Measurements from ENCODE around the gene ASCL2. TPM values are rescaled to one million over a fixed set of nuclear protein-coding genes. Genes with fewer than 3 reads are reported as not detected.

The ASCL2 gene
- total RNA-seq, 2 experiments from 2014 or later: 0.31 to 0.40 TPM

DNA sequence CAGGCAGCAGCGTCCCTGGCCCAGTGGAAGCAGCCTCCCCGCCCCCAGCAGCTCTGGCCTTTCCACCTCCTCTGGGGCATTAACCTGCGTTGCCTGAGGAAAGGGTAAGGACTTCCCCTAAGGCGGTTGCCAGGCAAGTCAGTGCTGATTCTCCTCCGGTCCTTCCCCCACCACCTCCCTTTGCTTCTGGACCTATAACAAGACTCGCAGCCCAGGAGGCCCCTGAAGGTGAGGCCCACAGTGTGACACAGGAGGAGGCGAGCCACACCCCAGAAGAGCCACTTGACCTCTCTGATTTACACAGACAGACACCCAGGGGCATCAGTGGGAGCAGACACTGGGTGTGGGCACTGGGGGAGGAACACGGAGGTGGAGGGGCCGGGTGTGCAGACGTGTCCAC is 35.4 kb downstream of the ASCL2 start:
- H3K36me3 Mint-ChIP-seq (ENCODE audit: low read depth): peaks cover 2% of the 10 kb centered on the region
- no peaks in the 10 kb centered on the region for H3K4me1 Mint-ChIP-seq
- no peak overlapping the region for H3K27ac Mint-ChIP-seq
- H3K9me3 Mint-ChIP-seq: peaks cover 11% of the 10 kb centered on the region
- H3K27me3 Mint-ChIP-seq: peaks cover 28% of the 10 kb centered on the region
- no peak for DNase-seq
- CTCF ChIA-PET: interaction anchor here (0.6 kb wide), 1 partner anchor 410 kb away, joined by 3 read pairs; no protein-coding TSS in a partner anchor
- no peak overlapping the region for H3K4me3 Mint-ChIP-seq
- POLR2A ChIA-PET: no interaction called here

DNA sequence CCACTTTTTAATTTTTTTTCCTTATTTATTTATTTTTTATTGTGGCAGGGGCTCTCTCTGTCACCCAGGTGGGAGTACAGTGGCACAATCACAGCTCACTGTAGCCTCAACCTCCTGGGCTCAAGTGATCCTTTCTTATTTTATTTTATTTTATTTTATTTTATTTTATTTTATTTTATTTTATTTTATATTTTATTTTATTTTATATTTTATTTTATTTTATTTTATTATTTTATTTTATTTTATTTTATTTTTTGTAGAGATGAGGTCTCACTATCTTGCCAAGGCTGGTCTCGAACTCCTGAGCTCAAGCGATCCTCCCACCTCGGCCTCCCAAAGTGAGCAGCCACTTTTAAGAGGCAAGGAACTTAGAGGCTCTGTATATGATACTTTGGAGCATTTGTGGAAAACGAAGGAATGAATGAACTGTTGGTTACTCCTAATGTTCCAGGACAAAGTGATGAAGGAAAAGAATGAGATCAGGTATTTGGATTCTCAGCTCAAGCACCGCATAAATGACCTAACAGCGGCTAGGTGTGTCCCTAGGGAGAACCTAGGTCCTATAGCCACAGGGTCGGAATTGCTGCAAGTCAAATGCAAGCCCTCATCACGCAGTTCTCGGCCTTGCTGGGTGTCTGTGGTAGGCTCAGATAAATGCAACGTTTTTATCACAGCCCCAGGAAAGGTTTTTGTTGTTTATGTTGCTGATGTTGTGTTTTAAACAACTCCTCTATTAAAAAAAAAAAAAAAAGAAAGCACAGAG is 36.5 kb downstream of the ASCL2 start:
- no peak for DNase-seq
- ChIA-PET POLR2A (no interaction called here), CTCF (interaction anchor here (0.8 kb wide), 1 partner anchor 187 kb away, joined by 3 read pairs; no protein-coding TSS in a partner anchor)
- no peaks in the 10 kb centered on the region for H3K4me1 Mint-ChIP-seq
- H3K9me3 Mint-ChIP-seq: peaks cover 15% of the 10 kb centered on the region
- H3K27ac Mint-ChIP-seq: no peak overlapping the region
- H3K27me3 Mint-ChIP-seq: peaks cover 33% of the 10 kb centered on the region
- peaks cover 2% of the 10 kb centered on the region for H3K36me3 Mint-ChIP-seq (ENCODE audit: low read depth)
- H3K4me3 Mint-ChIP-seq: no peak overlapping the region

DNA sequence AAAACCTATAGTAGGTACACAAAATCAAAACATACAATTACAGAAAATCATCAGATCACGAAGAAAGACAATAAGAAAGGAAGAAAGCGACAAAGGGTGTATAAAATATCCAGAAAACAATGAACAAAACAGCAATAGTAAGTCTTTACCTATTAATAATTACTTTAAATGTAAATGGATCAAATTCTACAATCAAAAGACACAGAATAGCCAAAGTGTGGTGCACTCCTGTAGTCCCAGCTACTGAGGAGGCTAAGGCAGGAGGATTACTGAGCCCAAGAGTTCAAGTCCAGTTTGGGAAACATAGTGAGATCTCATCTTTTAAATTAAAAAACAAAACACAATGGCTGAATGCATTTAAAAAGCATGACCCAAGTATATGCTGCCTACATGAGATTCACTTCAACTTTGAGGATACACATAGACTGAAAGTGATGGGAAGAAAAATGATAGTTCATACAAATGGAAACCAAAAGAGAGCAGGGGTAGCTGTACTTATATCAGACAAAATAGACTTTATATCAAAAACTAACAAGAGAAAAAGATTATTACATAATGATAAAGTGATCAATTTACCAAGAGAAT is 40.6 kb downstream of the ASCL2 start:
- Mint-ChIP-seq H3K9me3 (peaks cover 19% of the 10 kb centered on the region), H3K27ac (no peak overlapping the region), H3K27me3 (peaks cover 41% of the 10 kb centered on the region), H3K4me3 (no peak overlapping the region), H3K4me1 (no peaks in the 10 kb centered on the region), H3K36me3 (ENCODE audit: low read depth) (peaks cover 2% of the 10 kb centered on the region)
- ChIA-PET CTCF (no interaction called here), POLR2A (no interaction called here)
- DNase-seq: no peak

DNA sequence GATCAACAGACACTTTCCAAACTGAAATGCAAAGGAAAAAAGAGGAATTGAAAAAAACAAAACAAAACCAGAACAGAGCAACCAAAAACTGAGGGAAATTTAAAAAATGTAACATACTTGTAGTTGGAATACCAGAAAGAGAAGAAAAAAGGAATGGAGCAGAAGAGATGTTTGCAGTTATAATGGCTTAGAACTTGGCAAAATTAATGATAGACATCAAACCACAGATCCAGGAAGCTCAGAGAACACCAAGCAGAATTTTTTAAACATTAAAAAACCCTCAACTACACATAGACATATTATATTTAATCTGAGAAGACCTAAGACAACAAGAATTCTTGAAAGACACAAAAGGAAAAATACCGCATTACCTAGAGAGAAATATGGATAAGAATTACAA is 46.1 kb downstream of the ASCL2 start:
- Mint-ChIP-seq H3K4me3 (no peak overlapping the region), H3K27me3 (peaks cover 46% of the 10 kb centered on the region), H3K4me1 (no peaks in the 10 kb centered on the region), H3K27ac (no peak overlapping the region), H3K9me3 (peaks cover 13% of the 10 kb centered on the region), H3K36me3 (ENCODE audit: low read depth) (no peaks in the 10 kb centered on the region)
- POLR2A ChIA-PET: no interaction called here
- CTCF ChIA-PET: no interaction called here
- DNase-seq: no peak

DNA sequence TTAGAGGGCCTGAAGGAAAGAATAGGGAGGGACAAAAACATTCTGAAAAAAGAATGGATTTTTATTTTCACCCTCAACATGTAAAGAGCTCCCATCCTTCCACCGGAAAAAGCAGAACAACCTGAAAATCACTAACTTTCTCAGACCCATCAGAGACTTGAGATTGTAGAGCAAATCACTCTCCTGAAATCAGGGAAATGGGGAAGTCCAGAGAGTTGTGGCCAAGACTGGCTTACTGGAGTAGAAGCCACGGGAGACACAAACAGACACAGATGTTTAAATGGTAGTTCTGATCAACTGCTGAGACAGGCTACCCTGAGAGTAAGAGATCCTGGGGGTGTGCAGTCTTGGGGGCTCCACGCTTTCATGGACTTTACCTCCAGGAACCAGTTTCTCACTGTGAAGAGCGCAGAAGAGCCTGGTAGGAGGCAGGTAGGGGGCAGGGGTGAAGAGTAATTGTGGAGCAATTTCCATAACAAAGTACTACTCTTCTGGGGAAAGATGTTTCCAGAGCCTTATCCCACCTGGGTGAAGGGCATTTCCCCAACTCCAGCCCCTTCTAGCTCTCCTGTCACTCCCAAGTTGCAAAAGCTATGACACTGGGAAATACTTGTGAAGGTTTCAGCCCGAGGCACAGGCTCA is 47.1 kb downstream of the ASCL2 start:
- DNase-seq: no peak
- Mint-ChIP-seq H3K4me1 (no peaks in the 10 kb centered on the region), H3K27ac (no peak overlapping the region), H3K27me3 (peaks cover 46% of the 10 kb centered on the region), H3K36me3 (ENCODE audit: low read depth) (no peaks in the 10 kb centered on the region), H3K4me3 (no peak overlapping the region), H3K9me3 (peaks cover 9% of the 10 kb centered on the region)
- ChIA-PET CTCF (interaction anchor here (0.6 to 1.5 kb wide), 2 partner anchors 9 to 82 kb away, joined by 3 read pairs; no protein-coding TSS in a partner anchor), POLR2A (no interaction called here)

DNA sequence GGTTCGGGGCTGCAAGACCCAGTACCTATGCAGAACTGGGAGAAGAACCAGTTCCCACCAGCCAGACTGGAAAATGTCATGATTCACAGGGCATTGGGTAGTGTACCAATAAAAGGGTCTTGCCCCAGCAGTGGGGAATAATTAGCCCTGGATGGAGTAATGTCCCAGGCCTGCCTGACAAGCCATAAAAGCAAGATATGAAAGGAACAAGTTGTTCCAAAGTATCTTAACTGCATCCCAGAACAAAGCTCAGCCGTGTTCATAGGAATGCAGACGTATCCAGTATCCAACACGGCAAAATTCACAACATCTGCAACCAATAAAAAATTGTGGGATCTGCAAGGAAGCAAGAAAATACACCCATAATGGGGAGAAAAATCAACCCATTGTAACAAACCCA is 47.9 kb downstream of the ASCL2 start:
- ChIA-PET POLR2A (no interaction called here), CTCF (interaction anchor here (1.5 kb wide), 1 partner anchor 10 kb away, joined by 3 read pairs; no protein-coding TSS in a partner anchor)
- no peak for DNase-seq
- Mint-ChIP-seq H3K36me3 (ENCODE audit: low read depth) (no peaks in the 10 kb centered on the region), H3K4me1 (no peaks in the 10 kb centered on the region), H3K27ac (no peak overlapping the region), H3K27me3 (peaks cover 46% of the 10 kb centered on the region), H3K4me3 (no peak overlapping the region), H3K9me3 (peaks cover 9% of the 10 kb centered on the region)

DNA sequence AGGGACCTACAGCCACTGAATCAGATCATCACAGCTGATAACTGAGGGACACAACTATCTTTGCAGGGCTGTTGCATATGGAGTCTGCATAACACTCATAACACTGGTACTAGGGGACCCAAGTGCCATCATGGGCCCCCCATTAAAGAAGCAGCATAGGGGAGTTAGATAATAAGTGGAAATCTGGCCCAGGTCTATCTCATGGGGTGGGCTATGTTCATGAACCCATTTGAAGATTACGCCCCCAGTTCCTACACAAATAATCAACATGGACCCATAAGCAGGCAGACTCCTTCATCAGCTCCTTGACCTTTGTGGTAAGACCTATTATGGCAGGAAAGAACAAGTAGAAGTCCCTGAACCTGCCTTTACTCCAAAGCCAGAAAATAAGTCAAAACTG is 48.8 kb downstream of the ASCL2 start:
- no peak for DNase-seq
- peaks cover 44% of the 10 kb centered on the region for H3K27me3 Mint-ChIP-seq
- no peak overlapping the region for H3K27ac Mint-ChIP-seq
- ChIA-PET CTCF (no interaction called here), POLR2A (no interaction called here)
- H3K4me1 Mint-ChIP-seq: no peaks in the 10 kb centered on the region
- peaks cover 9% of the 10 kb centered on the region for H3K9me3 Mint-ChIP-seq
- H3K4me3 Mint-ChIP-seq: no peak overlapping the region
- no peaks in the 10 kb centered on the region for H3K36me3 Mint-ChIP-seq (ENCODE audit: low read depth)

DNA sequence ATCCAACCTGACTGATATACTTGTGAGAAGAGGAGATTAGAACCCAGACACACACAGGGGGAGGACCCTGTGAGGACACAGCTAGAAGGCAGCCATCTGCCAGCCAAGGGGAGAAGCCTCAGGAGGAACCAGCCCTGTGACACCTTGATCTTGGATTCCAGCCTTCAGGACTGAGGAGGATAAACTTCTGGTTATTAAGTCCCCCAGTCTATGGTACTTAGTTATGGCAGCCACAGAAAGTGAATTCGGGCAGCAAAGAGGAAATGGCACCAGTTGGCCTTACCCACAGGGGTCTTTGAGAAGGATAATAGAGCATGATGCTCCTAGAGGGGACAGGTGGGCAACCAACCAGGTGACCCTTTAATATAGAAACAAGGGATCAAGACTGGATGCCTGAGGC is 49.4 kb downstream of the ASCL2 start:
- Mint-ChIP-seq H3K27me3 (peaks cover 44% of the 10 kb centered on the region), H3K4me1 (no peaks in the 10 kb centered on the region), H3K27ac (no peak overlapping the region), H3K4me3 (no peak overlapping the region), H3K9me3 (peaks cover 9% of the 10 kb centered on the region), H3K36me3 (ENCODE audit: low read depth) (no peaks in the 10 kb centered on the region)
- no peak for DNase-seq
- POLR2A ChIA-PET: no interaction called here
- CTCF ChIA-PET: no interaction called here

DNA sequence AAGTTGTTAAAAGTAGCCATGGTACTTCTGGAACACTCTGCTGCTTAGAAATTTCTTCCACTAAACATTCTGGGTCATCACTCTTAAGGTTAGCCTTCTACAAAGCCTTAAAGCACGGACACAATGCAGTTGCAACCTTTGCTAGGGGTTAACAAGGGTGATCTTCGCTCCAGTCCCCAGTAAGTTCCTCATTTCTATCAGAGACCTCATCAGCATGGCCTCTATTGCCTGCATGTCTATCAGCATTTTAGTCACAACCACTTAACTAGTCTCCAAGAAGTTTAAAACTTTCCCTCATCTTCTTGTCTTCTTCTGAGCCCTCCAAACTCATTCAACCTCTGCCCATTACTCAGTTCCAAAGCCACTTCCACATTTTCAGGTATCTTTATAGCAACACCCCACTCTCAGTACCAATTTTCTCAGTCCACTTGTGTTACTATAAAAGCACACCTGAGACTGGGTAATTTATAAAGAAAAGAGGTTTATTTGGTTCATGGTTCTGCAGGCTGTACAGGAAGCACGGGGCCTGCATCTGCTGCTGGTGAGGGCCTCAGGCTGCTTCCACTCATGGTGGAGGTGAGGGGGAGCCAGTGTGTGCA is 50.1 kb downstream of the ASCL2 start:
- peaks cover 43% of the 10 kb centered on the region for H3K27me3 Mint-ChIP-seq
- no peak overlapping the region for H3K4me3 Mint-ChIP-seq
- CTCF ChIA-PET: no interaction called here
- DNase-seq: no peak
- H3K27ac Mint-ChIP-seq: no peak overlapping the region
- no peaks in the 10 kb centered on the region for H3K36me3 Mint-ChIP-seq (ENCODE audit: low read depth)
- peaks cover 6% of the 10 kb centered on the region for H3K9me3 Mint-ChIP-seq
- H3K4me1 Mint-ChIP-seq: no peaks in the 10 kb centered on the region
- POLR2A ChIA-PET: no interaction called here

DNA sequence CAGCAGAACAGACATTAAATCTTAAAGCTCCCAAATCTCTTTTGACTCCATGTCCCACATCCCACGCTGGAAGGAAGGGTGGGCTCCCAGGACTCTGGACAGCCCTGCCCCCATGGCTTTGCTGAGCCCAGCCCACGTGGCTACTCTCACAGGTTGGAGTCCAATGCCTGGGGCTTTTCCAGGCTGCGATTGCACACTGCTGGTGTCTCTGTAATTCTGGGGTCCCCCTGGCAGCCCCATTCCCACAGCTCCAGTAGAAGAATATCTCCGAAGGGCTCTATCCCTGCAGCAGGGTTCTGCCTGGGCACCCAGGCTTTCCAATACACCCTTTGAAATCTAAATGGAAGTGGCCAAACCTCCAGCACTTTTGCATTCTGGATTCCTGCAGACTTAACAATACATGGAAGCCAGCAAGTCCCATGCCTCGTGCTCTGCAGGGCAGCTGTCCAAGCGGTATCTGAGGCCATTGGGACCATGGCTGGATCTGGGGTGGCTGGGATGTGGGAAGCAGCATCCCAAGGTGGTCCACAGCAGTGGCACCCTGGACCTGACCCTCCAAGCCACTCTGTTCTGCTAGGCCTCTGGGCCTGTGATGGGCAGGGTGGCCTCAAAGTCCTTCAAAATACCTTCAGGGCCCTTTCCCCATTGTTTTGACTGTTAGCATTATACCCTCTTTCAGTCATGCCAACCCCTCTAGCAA is 50.9 kb downstream of the ASCL2 start:
- no peak overlapping the region for H3K27ac Mint-ChIP-seq
- DNase-seq: no peak
- peaks cover 3% of the 10 kb centered on the region for H3K4me1 Mint-ChIP-seq
- ChIA-PET CTCF (no interaction called here), POLR2A (no interaction called here)
- H3K9me3 Mint-ChIP-seq: peaks cover 6% of the 10 kb centered on the region
- H3K4me3 Mint-ChIP-seq: no peak overlapping the region
- peaks cover 38% of the 10 kb centered on the region for H3K27me3 Mint-ChIP-seq
- H3K36me3 Mint-ChIP-seq (ENCODE audit: low read depth): no peaks in the 10 kb centered on the region

Data from activated CD4-positive, alpha-beta T cell treated with anti-CD3 and anti-CD28 coated beads, Interleukin-2, amount 10 ng/mL, durations not matched to agents 7 days and 5 days (primary cell).